ENCODE measurements around the gene PLEKHA1.

- TF ChIP-seq CTCF (IDR thresholded peaks at IDR 0.05; ENCODE audit: low read depth, low read length) (no peak), MAX (IDR thresholded peaks at IDR 0.05; ENCODE audit: low read depth, low read length) (no peak)
Observed at GRCh38 chr10:122461367-122461728, 86.8 kb downstream of the PLEKHA1 start, which contains the start of gene HTRA1.

Data from NB4 (cell line).